HFFc6 (cell line): ENCODE results near the gene FADS6. TPM values are rescaled to one million over a fixed set of nuclear protein-coding genes. Genes with fewer than 3 reads are reported as not detected.

Source experiments
- DNase-seq: peaks from one replicate; pipeline ENCODE4 v3.0.0-alpha.2; 2018
- H3K27ac Mint-ChIP-seq: 2 replicates; pipeline ENCODE4 v1.8.0; 2020; ENCODE audit warnings: mild to moderate bottlenecking, mixed read lengths
- H3K27me3 Mint-ChIP-seq: 2 replicates; pipeline ENCODE4 v1.8.0; 2021; ENCODE audit warnings: mild to moderate bottlenecking, moderate library complexity, mixed read lengths; ENCODE audit not compliant: insufficient read depth
- H3K36me3 Mint-ChIP-seq: 2 replicates; pipeline ENCODE4 v1.8.0; 2021; ENCODE audit warnings: low read depth, mixed read lengths
- H3K4me1 Mint-ChIP-seq: 2 replicates; pipeline ENCODE4 v1.8.0; 2020; ENCODE audit warnings: low read depth, mixed read lengths
- H3K4me3 Mint-ChIP-seq: 2 replicates; pipeline ENCODE4 v1.8.0; 2020; ENCODE audit warnings: mild to moderate bottlenecking, moderate library complexity, mixed read lengths
- H3K9me3 Mint-ChIP-seq: 2 replicates; pipeline ENCODE4 v1.8.0; 2020; ENCODE audit warnings: mild to moderate bottlenecking, mixed read lengths
- CTCF ChIP-seq: fragments of 200-600 bp; sonication (generic); IDR thresholded peaks from 2 replicates; pipeline ENCODE4 v1.5.0; 2021; ENCODE audit warnings: antibody characterized with exemption, mild to moderate bottlenecking
- total RNA-seq, 6 experiments: library from RNA; stranded (reverse); fragmentation: NEBNext Ultra II Directional; extraction: Animal tissue kit (Norgen Biotek cat#: 25700); gene quantifications; 2 replicates in 1 of 6; 3 replicates in 5 of 6; pipeline ENCODE4 v1.2.3, GENCODE V29; 2021

The FADS6 gene
- total RNA-seq, 6 experiments from 2014 or later: not detected

DNA sequence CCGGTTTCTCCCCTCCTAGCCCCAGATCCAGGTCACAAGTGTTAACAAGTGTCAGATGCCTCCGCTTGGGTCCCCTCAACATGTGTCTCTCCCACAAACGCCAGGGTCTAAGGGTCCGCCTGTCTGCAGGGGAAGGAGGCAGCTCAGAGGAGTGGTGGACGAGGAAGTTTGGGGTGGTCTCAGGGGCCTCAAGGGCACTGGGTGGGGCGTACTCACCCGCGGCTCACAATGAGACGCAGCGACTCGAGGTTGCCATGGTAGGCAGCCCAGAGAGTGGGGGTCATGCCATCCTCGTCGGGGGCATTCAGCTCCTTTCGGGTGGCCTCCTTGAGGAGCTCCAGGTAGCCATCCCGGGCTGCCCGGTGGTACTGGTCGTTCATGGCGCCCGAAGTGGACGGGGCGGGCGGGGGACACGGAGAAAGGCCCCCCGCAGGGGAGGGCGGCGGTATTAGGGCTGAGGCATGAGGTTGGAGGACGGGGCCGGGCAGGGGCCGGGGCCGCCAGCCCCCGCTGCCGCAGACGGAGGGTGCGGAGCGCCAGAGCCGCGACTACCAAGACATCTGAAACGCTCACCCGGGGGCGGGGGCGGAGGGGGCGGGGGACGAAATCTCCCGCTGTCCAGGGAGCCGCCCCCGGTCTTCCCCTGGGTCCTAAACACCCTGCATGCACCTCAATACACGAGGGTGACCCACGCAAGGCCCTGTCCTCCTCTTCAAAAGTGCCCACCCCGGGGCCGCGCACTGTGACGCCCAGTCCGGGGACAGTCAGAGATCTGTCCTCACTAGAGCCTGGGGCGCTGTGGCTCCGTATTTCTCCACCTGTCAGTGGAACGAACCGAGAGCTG is 29.5 kb upstream of the FADS6 start, which contains the start of gene USH1G:
Gene USH1G, minus strand, starts transcription at position 562 of the 844 bp plus-strand sequence. Its CDS starts 182 bp downstream, at position 380.
- Mint-ChIP-seq H3K36me3 (no peaks in the 10 kb centered on the region), H3K4me3 (no peak within 1 kb of the TSS), H3K4me1 (no peaks in the 10 kb centered on the region), H3K27me3 (peaks cover 36% of the 10 kb centered on the region), H3K9me3 (no peaks in the 10 kb centered on the region), H3K27ac (no peak within 1 kb of the TSS)
- DNase-seq: no peak
- TF ChIP-seq CTCF: no peak

DNA sequence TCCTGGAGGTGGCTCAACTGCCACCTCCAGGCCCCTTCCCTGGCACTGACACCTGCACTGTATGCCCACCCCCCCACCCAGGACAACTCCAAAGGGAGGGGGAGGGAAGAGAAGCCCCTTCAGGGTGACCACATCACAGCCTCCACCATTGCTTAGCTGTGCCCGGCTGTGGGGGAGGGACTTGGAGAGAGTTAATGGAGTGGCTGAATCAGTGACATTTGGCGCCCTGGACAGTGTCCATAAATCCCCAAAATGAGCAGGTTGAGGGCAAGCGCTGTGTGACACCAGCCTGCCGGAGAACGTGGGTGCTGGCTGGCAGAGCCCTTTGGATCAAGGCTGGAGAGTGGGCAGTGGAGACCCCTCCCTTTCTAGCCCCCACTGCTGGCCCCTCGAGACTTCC is 28.7 kb upstream of the FADS6 start:
- no peaks in the 10 kb centered on the region for H3K9me3 Mint-ChIP-seq
- peaks cover 29% of the 10 kb centered on the region for H3K27me3 Mint-ChIP-seq
- no peaks in the 10 kb centered on the region for H3K4me1 Mint-ChIP-seq
- TF ChIP-seq CTCF: no peak
- DNase-seq: no peak
- no peak overlapping the region for H3K4me3 Mint-ChIP-seq
- H3K36me3 Mint-ChIP-seq: no peaks in the 10 kb centered on the region
- no peak overlapping the region for H3K27ac Mint-ChIP-seq

DNA sequence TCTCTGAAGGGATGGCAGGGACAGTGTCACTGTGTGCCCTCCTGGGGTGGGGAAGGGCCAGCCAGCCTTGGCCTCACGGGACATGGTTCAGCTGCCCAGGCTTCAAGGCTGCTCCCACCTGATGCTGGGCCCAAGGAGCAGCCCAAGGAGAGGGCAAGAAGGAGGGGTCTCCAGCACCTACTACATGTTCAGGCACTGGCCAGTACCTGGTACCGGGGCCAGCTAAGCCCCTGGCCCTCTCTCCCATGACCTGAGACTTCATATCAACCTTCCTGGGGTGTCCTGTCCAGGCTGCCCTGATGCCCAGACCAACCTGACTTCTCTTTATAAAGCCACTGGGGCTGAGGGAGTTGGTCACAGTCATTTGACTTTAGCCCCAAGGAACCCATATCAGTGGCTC is 28.3 kb upstream of the FADS6 start:
- TF ChIP-seq CTCF: no peak
- H3K36me3 Mint-ChIP-seq: no peaks in the 10 kb centered on the region
- no peak overlapping the region for H3K27ac Mint-ChIP-seq
- H3K27me3 Mint-ChIP-seq: peaks cover 27% of the 10 kb centered on the region
- no peaks in the 10 kb centered on the region for H3K4me1 Mint-ChIP-seq
- H3K4me3 Mint-ChIP-seq: no peak overlapping the region
- no peaks in the 10 kb centered on the region for H3K9me3 Mint-ChIP-seq
- DNase-seq: no peak

DNA sequence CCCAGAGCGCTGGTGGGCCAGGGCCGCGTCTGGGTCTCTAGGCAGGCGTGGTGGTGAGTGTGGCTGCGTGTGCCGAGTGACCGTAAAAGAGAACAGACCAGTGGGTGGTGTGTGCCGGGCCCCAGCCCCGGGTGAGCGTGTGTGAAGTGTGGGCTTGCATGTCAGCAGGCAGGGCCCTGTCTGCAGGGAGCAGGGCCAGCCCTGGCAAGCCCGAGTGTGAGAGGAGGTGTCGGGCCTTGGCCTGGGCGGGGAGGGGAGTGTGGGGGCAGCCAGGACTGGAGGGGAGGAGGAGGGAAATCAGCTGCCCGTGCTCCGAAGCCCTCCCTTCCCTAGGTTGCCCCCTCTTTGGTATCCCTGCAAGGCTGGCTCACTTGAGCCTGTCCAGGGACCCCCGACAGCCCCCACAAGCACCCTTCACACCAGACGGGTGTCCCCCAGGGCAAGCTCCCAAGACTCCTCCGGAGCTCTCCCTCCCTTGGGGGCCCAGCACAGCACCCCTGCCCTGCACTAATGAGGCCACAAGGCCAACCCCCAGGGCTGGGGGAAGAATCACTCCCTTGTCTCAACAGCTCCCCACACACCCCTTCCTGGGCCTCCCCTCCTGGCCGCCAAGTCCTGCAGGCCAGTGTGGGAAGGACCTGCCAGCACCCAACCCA is 27.7 kb upstream of the FADS6 start:
- H3K27ac Mint-ChIP-seq: no peak overlapping the region
- H3K4me3 Mint-ChIP-seq: no peak overlapping the region
- no peaks in the 10 kb centered on the region for H3K36me3 Mint-ChIP-seq
- peaks cover 29% of the 10 kb centered on the region for H3K27me3 Mint-ChIP-seq
- H3K4me1 Mint-ChIP-seq: no peaks in the 10 kb centered on the region
- no peaks in the 10 kb centered on the region for H3K9me3 Mint-ChIP-seq
- TF ChIP-seq CTCF: no peak
- no peak for DNase-seq

DNA sequence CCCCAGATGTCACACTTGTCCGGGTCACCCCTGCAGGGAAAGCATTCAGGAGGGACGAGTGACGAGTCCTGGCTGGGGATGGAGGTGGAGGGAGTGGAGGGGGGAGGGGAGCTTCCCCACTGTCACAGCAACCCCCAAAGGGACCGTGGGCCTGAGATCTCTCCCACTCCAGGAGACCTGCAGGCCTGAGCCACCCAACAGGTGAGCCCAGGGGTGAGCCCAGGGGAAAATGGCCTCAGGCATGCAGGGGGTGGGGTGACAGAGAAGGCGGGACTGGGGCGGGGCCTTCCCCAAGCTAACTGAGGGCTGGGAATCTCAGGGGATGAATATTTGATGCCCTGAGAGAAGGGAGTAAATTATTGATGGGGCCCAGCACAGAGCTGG is 27.2 kb upstream of the FADS6 start:
- DNase-seq: no peak
- Mint-ChIP-seq H3K27ac (no peak overlapping the region), H3K9me3 (no peaks in the 10 kb centered on the region), H3K4me1 (no peaks in the 10 kb centered on the region), H3K36me3 (no peaks in the 10 kb centered on the region), H3K4me3 (no peak overlapping the region), H3K27me3 (peaks cover 30% of the 10 kb centered on the region)
- TF ChIP-seq CTCF: no peak
